Sigmoid colon (tissue), 4 donors: Measurements from ENCODE around the gene JMJD7.

Source experiments
- CTCF ChIP-seq, 4 experiments: fragments of 450-650 bp in 3 of 4; fragments of 200-600 bp in 1 of 4; IDR thresholded peaks; one replicate each; pipeline ENCODE4 v1.5.1; 2016 to 2019; ENCODE audit warnings: antibody characterized with exemption in 4 of 4, mild to moderate bottlenecking in 3 of 4, moderate library complexity in 2 of 4
- EP300 ChIP-seq, 4 donors: sonication (generic); formaldehyde crosslinking; IDR thresholded peaks; one replicate each; pipeline ENCODE4 v1.6.1; 2017; ENCODE audit warnings: antibody characterized with exemption in 4 of 4
- POLR2A ChIP-seq, 2 donors: fragments of 450-650 bp; IDR thresholded peaks; one replicate each; pipeline ENCODE4 v1.6.1; 2016; ENCODE audit warnings: antibody characterized with exemption in 2 of 2, mild to moderate bottlenecking in 2 of 2, moderate library complexity in 2 of 2
- POLR2AphosphoS5 ChIP-seq, 4 donors: sonication (generic); formaldehyde crosslinking; IDR thresholded peaks; one replicate each; pipeline ENCODE4 v1.6.1; 2017; ENCODE audit warnings: antibody characterized with exemption in 4 of 4

DNA sequence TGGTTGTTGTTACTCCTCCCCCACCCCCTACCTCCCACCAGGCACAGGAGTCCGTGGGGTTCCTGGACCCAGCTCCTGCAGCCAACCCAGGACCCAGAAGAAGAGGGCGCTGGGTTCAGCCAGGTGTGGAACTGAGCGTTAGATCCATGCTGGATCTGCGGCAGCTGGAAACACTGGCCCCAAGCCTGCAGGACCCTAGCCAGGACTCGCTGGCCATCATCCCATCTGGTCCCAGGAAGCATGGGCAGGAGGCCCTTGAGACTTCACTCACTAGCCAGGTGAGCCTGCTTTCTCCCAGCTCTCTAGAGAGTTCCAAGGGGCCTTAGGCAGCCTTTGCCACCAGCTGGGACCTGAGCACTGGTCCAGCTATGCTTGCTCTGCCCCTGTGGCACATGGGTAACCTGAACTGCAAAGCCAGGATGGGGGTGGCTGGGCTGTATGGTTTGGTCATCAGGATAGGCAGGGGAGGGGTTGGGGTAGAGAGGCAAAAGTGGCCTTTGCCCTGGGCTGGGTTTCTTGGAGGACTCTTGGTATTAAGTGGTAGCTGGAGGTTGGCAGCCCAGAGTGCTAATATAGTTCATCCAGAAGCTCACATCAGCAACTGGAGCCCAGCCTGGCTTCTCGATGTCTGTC, 7.0 kb upstream of the JMJD7 start:
- TF ChIP-seq CTCF (IDR thresholded peaks at IDR 0.05), result no peak
- no peak for TF ChIP-seq EP300 (IDR thresholded peaks at IDR 0.05)
- no peak for TF ChIP-seq POLR2AphosphoS5 (IDR thresholded peaks at IDR 0.05)
- no peak for TF ChIP-seq POLR2A (IDR thresholded peaks at IDR 0.05)
